Nephron progenitor cell (in vitro differentiated cells): ENCODE data around the gene FBXO4.

Experiments
- DNase-seq: peaks from one replicate; pipeline ENCODE4 v3.0.0; 2021
- H3K27ac Mint-ChIP-seq: 2 replicates; pipeline ENCODE4 v1.8.0; 2021; ENCODE audit warnings: mild to moderate bottlenecking, moderate library complexity, mixed read lengths
- H3K27me3 Mint-ChIP-seq: 2 replicates; pipeline ENCODE4 v1.8.0; 2021; ENCODE audit warnings: mild to moderate bottlenecking, low read depth, mixed read lengths; ENCODE audit not compliant: poor library complexity
- H3K36me3 Mint-ChIP-seq: 2 replicates; pipeline ENCODE4 v1.8.0; 2021; ENCODE audit warnings: low read depth, mixed read lengths
- H3K4me1 Mint-ChIP-seq: 2 replicates; pipeline ENCODE4 v1.8.0; 2021; ENCODE audit warnings: mixed read lengths
- H3K4me3 Mint-ChIP-seq: 2 replicates; pipeline ENCODE4 v1.8.0; 2021; ENCODE audit warnings: mild to moderate bottlenecking, moderate library complexity, mixed read lengths
- H3K9me3 Mint-ChIP-seq: 2 replicates; pipeline ENCODE4 v1.8.0; 2021; ENCODE audit warnings: mild to moderate bottlenecking, moderate library complexity, mixed read lengths
- CTCF ChIP-seq: fragments of 200-600 bp; sonication (generic); IDR thresholded peaks from 2 replicates; pipeline ENCODE4 v1.5.0; 2021; ENCODE audit warnings: antibody characterized with exemption

The FBXO4 gene

GRCh38 chr5:41962491-41962890 is 37.4 kb downstream of the FBXO4 start:
- Mint-ChIP-seq H3K27ac (no peak overlapping the region), H3K4me1 (no peaks in the 10 kb centered on the region), H3K9me3 (peaks cover 38% of the 10 kb centered on the region), H3K4me3 (no peak overlapping the region), H3K27me3 (peaks cover 3% of the 10 kb centered on the region), H3K36me3 (no peaks in the 10 kb centered on the region)
- TF ChIP-seq CTCF: no peak
- no peak for DNase-seq

- no peak for DNase-seq
- Mint-ChIP-seq H3K27me3 (peaks cover 4% of the 10 kb centered on the region), H3K27ac (no peak overlapping the region), H3K4me1 (no peaks in the 10 kb centered on the region), H3K4me3 (no peak overlapping the region), H3K36me3 (no peaks in the 10 kb centered on the region), H3K9me3 (peaks cover 14% of the 10 kb centered on the region)
- TF ChIP-seq CTCF: no peak
These were observed 41.5 kb downstream of the FBXO4 start for GRCh38 chr5:41966401-41967105.

DNA sequence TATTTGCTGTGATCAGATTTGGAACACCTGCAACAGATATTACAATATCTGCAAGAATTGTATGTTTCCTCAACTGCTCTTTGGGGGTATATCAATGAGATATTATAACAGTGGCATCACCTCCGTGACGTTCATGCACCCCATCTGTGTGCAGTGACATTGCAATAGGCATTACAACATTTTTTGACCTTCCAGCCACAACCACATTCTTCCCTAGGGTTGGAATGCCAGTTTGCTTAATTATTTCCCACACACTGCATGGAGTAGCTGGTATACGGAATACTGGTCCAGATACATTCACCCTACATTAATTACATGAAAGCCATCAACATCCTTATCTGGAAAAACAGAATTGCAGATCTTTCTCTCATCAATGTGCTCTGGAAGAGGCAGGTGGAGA is 42.3 kb downstream of the FBXO4 start:
- no peak overlapping the region for H3K4me3 Mint-ChIP-seq
- H3K4me1 Mint-ChIP-seq: no peaks in the 10 kb centered on the region
- no peaks in the 10 kb centered on the region for H3K36me3 Mint-ChIP-seq
- H3K27ac Mint-ChIP-seq: no peak overlapping the region
- no peak for DNase-seq
- H3K27me3 Mint-ChIP-seq: peaks cover 4% of the 10 kb centered on the region
- TF ChIP-seq CTCF: no peak
- H3K9me3 Mint-ChIP-seq: peaks cover 18% of the 10 kb centered on the region

DNA sequence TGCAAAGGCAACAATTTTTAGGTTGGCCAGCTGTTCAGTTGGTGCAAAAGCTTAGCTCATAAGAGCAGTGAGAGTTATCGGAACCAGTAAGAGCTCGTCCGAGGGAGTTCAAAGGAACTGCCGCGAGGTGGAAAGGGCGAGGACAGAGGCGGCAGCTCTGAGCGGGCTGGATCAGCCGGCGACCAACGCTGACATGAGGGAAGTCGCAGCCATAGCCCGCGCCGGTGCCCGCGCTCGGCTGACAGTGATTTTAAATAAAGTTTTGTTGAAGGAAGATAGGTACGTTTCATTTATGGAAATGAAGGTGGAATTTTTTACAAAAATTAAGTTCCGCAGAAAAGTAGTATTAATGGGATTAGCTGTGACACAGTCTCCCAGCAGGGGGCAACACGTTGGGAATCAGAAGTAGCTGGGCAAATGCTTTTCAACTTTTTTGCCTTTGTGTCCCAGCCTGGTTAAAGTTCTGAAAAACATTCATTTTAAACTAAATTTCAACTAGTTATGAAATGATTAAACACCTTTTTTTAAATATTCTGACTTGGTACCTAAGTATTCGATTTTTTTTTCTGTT is 43.2 kb downstream of the FBXO4 start:
- no peak overlapping the region for H3K27ac Mint-ChIP-seq
- H3K9me3 Mint-ChIP-seq: peaks cover 24% of the 10 kb centered on the region
- no peak overlapping the region for H3K4me3 Mint-ChIP-seq

DNA sequence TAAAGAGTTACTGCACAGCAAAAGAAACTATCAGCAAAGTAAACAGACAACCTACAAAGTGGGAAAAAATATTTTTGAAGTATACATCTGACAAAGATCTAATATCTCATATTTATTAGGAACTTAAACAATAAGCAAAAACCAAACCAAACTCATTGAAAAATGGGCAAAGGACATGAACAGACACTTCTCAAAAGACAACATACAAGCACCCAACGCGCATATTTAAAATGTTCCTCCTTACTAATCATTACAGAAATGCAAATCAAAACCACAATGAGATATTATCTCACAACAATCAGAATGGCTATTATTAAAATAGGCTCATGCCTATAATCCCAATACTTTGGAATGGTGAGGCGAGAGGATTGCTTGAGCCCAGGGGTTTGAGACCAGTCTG is 48.0 kb downstream of the FBXO4 start:
- Mint-ChIP-seq H3K4me1 (no peaks in the 10 kb centered on the region), H3K4me3 (no peak overlapping the region)

More for the DNA sequence above, 43.2 kb downstream of the FBXO4 start:
- no peak for TF ChIP-seq CTCF
- Mint-ChIP-seq H3K36me3 (no peaks in the 10 kb centered on the region), H3K27me3 (peaks cover 4% of the 10 kb centered on the region), H3K4me1 (no peaks in the 10 kb centered on the region)
- DNase-seq: no peak

More for the DNA sequence above, 48.0 kb downstream of the FBXO4 start:
- DNase-seq: no peak
- Mint-ChIP-seq H3K27ac (no peak overlapping the region), H3K27me3 (peaks cover 4% of the 10 kb centered on the region), H3K36me3 (no peaks in the 10 kb centered on the region), H3K9me3 (peaks cover 19% of the 10 kb centered on the region)
- TF ChIP-seq CTCF: no peak
